ENCODE measurements around the gene CDH24.

GRCh38 chr14:23074906-23075305 is 17.6 kb upstream of the CDH24 start:
- TF ChIP-seq BHLHE40 (IDR thresholded peaks at IDR 0.05; ENCODE audit: borderline replicate concordance in 1 of 2, low read depth in 2 of 2, low read length in 1 of 2) (no peak), SMC3 (IDR thresholded peaks at IDR 0.05; ENCODE audit: borderline replicate concordance, low read length) (no peak), USF1 (IDR thresholded peaks at IDR 0.05; ENCODE audit: borderline replicate concordance, extremely low read length, insufficient read depth, low read depth, low read length) (no peak), USF2 (IDR thresholded peaks at IDR 0.05; ENCODE audit: borderline replicate concordance, low read depth, low read length) (no peak), RB1 (IDR thresholded peaks at IDR 0.05; ENCODE audit: borderline replicate concordance) (no peak), GATAD2B (conservative IDR thresholded peaks at IDR 0.05; ENCODE audit: low read depth) (no peak)
